T-helper 2 cell treated with Interferon-gamma antibody and Interleukin-4, amounts not matched to agents 5 μg/mL and 100 μg/mL, for 36 hours (primary cell): ENCODE data around the gene RFT1.

Experiments used
- DNase-seq: peaks from one replicate; pipeline ENCODE4 v3.0.0; 2021; ENCODE audit warnings: low spot score
- H3K27ac Mint-ChIP-seq: one replicate; pipeline ENCODE4 v1.8.0; 2021; ENCODE audit warnings: mild to moderate bottlenecking, mixed read lengths
- H3K27me3 Mint-ChIP-seq: one replicate; pipeline ENCODE4 v1.8.0; 2021; ENCODE audit warnings: low read depth, mixed read lengths
- H3K36me3 Mint-ChIP-seq: one replicate; pipeline ENCODE4 v1.8.0; 2021; ENCODE audit warnings: low read depth, mixed read lengths
- H3K4me1 Mint-ChIP-seq: one replicate; pipeline ENCODE4 v1.8.0; 2021; ENCODE audit warnings: low read depth, mixed read lengths
- H3K4me3 Mint-ChIP-seq: one replicate; pipeline ENCODE4 v1.8.0; 2022; ENCODE audit warnings: mild to moderate bottlenecking, moderate library complexity, mixed read lengths
- H3K9me3 Mint-ChIP-seq: one replicate; pipeline ENCODE4 v1.8.0; 2021; ENCODE audit warnings: mixed read lengths

Gene RFT1

GRCh38 chr3:53168175-53168923 lies 38.1 kb upstream of the RFT1 start:
- Mint-ChIP-seq H3K4me3 (no peak overlapping the region), H3K27me3 (no peaks in the 10 kb centered on the region), H3K9me3 (no peaks in the 10 kb centered on the region), H3K27ac (no peak overlapping the region), H3K4me1 (peaks cover 28% of the 10 kb centered on the region), H3K36me3 (peaks cover 2% of the 10 kb centered on the region)
- no peak for DNase-seq

DNA sequence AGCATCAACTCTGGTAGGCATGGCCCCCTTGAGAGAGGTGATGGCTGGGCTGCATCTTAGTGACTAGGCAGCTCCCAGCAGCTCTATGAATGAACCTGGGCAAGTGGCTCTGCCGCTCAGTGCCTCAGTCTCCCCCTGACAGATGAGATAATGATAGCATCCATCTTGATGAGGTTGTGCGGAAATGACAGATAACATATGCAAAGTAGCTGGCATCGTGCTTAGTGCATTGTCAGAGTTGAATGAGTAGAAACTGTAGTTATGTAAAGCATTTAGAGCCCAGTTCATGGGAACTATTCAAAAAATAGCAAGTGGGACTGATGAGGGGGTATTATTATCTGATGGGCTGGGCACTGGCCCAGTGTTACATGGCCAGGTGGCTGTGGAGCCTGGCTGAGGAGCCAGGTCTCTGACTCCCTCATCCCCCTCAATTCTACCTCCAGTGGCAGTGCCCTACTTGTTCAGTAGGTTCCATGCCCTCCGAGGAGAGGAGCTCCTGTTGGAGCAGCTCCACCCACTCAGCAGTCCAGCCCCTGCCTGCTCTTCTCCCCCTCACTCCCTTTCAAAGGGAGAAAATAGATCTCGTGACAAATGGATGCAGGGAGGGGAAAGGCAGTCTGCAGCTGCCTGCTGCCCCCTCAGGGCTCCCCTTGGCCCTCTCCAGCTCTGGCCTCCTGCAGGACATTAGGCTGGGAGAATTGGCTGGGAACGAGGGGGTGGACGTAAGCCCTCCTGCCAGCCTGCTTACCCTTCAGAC lies 37.4 kb upstream of the RFT1 start:
- Mint-ChIP-seq H3K27ac (no peak overlapping the region), H3K36me3 (no peaks in the 10 kb centered on the region), H3K27me3 (no peaks in the 10 kb centered on the region), H3K4me1 (peaks cover 35% of the 10 kb centered on the region), H3K9me3 (no peaks in the 10 kb centered on the region), H3K4me3 (no peak overlapping the region)
- DNase-seq: no peak

- DNase-seq: no peak
- Mint-ChIP-seq H3K27me3 (no peaks in the 10 kb centered on the region), H3K36me3 (no peaks in the 10 kb centered on the region), H3K9me3 (no peaks in the 10 kb centered on the region), H3K4me3 (no peak overlapping the region), H3K4me1 (peaks cover 39% of the 10 kb centered on the region), H3K27ac (no peak overlapping the region)
Measured at GRCh38 chr3:53166781-53167291, 36.6 kb upstream of the RFT1 start.

- Mint-ChIP-seq H3K4me3 (no peak overlapping the region), H3K4me1 (peaks cover 39% of the 10 kb centered on the region), H3K27me3 (no peaks in the 10 kb centered on the region), H3K9me3 (no peaks in the 10 kb centered on the region), H3K36me3 (no peaks in the 10 kb centered on the region), H3K27ac (no peak overlapping the region)
- no peak for DNase-seq
Measured at GRCh38 chr3:53166206-53166605, 36.0 kb upstream of the RFT1 start.

- Mint-ChIP-seq H3K4me3 (no peak overlapping the region), H3K4me1 (peaks cover 35% of the 10 kb centered on the region), H3K27me3 (peaks cover 6% of the 10 kb centered on the region), H3K27ac (no peak overlapping the region), H3K36me3 (no peaks in the 10 kb centered on the region), H3K9me3 (no peaks in the 10 kb centered on the region)
- DNase-seq: no peak
Measured at GRCh38 chr3:53164911-53165310, 34.7 kb upstream of the RFT1 start.

GRCh38 chr3:53163444-53164387 lies 33.5 kb upstream of the RFT1 start:
- H3K27ac Mint-ChIP-seq: no peak overlapping the region

GRCh38 chr3:53162672-53163443 lies 32.6 kb upstream of the RFT1 start:
- no peaks in the 10 kb centered on the region for H3K9me3 Mint-ChIP-seq
- H3K36me3 Mint-ChIP-seq: no peaks in the 10 kb centered on the region
- H3K4me3 Mint-ChIP-seq: peak overlapping the region; percentile 82
- peak; percentile 34 for DNase-seq
- peaks cover 26% of the 10 kb centered on the region for H3K4me1 Mint-ChIP-seq
- peak overlapping the region; percentile 67 for H3K27ac Mint-ChIP-seq
- H3K27me3 Mint-ChIP-seq: peaks cover 18% of the 10 kb centered on the region

More at GRCh38 chr3:53163444-53164387, 33.5 kb upstream of the RFT1 start:
- no peak for DNase-seq
- Mint-ChIP-seq H3K27me3 (peaks cover 12% of the 10 kb centered on the region), H3K4me3 (peak overlapping the region; percentile 82), H3K9me3 (no peaks in the 10 kb centered on the region), H3K36me3 (no peaks in the 10 kb centered on the region), H3K4me1 (peaks cover 29% of the 10 kb centered on the region)

DNA sequence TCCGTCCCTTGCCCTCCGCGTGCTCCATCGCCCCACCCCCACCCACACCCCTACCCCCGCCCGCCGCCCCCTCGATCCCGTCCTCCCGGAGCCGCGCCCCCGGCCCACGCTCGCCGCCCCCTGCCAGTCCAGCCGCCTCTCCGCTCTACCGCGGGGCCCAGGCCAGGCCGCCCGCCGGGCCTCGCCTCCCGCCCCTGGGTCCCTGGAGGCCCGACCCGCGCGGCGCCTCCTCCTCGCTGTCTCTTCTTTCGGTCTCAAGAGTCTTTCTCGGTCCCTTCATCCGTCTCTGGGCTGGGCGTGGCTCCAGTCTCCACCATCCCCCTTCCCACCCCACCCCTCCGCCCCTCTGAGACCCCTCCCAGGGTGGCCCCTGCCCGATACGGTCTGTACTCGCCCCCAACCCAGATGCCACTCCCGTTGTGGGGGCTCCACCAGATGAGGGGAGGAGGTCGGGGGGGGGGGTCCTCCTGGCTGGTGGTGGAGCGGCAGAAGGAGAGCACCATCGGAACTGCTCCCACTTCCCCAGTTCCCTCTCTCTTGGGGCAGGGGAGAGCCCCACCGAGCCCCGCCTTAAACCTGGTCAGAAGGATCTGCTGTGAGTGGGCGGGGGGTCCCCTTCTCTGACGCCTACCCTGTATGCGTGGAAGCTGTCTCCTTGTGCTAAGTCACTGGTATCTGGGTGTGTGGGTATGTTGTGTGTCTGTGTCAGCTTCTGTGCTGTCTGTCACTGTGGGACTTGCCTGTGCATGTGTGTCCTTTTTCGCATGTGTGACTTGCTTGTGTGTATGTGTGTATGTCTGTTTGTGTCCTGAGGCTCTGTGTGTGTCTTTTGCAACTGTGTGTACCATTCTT lies 31.8 kb upstream of the RFT1 start:
- DNase-seq: peak; percentile 52
- no peaks in the 10 kb centered on the region for H3K9me3 Mint-ChIP-seq
- peak overlapping the region; percentile 67 for H3K27ac Mint-ChIP-seq
- no peaks in the 10 kb centered on the region for H3K36me3 Mint-ChIP-seq
- H3K4me3 Mint-ChIP-seq: peak overlapping the region; percentile 84
- peaks cover 26% of the 10 kb centered on the region for H3K4me1 Mint-ChIP-seq
- peaks cover 26% of the 10 kb centered on the region for H3K27me3 Mint-ChIP-seq

GRCh38 chr3:53161450-53161819 lies 31.2 kb upstream of the RFT1 start:
- Mint-ChIP-seq H3K27me3 (peaks cover 32% of the 10 kb centered on the region), H3K36me3 (no peaks in the 10 kb centered on the region), H3K27ac (peak overlapping the region; percentile 62), H3K4me3 (peak overlapping the region; percentile 84), H3K4me1 (peaks cover 25% of the 10 kb centered on the region), H3K9me3 (no peaks in the 10 kb centered on the region)
- no peak for DNase-seq

DNA sequence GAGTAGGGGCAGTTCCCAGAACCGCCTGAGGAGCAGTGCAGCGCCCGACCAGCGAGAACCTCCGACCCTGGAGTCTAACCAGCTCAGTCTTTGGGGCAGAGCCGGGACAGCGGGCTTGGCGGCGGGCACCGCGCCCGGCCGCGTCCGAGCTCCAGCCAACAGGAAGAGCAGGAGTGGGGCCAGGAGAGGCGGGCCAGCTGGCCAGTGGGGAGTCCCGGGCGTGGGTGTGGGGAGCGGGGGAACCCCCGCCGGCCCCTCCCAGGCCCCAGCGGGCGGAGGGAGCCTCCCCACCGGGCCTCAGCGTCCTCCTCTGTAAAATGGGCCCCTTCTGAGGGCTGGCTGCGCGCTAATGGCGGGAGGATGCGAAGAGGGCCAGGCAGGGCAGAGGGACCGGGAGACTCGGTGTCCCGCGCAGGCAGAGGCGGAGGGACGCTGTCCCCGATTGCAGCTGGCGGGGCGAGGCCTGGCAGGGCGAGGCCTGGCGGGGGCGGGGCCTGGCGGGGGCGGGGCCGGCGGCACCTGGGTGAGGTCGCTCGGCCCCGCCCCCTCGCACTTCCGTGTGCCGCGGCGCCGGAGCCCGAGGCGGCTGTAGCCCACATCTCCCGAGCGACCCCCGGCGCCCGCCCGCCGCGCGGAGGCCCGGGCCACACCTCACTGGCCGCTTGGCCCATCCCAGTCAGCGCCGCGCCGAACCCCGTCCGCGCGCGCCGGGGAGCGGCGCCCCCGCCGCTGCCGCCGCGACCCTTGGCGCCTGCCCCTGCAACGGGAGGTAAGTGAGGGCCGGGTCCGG lies 30.6 kb upstream of the RFT1 start, which contains the start of gene PRKCD:
TSS of gene PRKCD (plus strand) at position 550 of the 790 bp plus-strand sequence. CDS start 17,214 bp downstream, outside the sequence.
- Mint-ChIP-seq H3K4me1 (peaks cover 25% of the 10 kb centered on the region), H3K9me3 (no peaks in the 10 kb centered on the region), H3K36me3 (no peaks in the 10 kb centered on the region), H3K4me3 (peak within 1 kb of the TSS; percentile 89), H3K27me3 (peaks cover 37% of the 10 kb centered on the region), H3K27ac (peak within 1 kb of the TSS; percentile 82)
- DNase-seq: peak; percentile 74

- Mint-ChIP-seq H3K36me3 (no peaks in the 10 kb centered on the region), H3K4me3 (peak overlapping the region; percentile 89), H3K4me1 (peaks cover 25% of the 10 kb centered on the region), H3K27me3 (peaks cover 41% of the 10 kb centered on the region), H3K27ac (peak overlapping the region; percentile 82), H3K9me3 (no peaks in the 10 kb centered on the region)
- no peak for DNase-seq
Measured at GRCh38 chr3:53160061-53160659, 29.9 kb upstream of the RFT1 start.
